Dedifferentiated amniotic fluid mesenchymal stem cell (primary cell): ENCODE data around the gene PAQR5.
"Not testable (repeated sequence)": the region's sequence is repeated elsewhere in the genome, so short reads cannot be mapped to it uniquely, and the experiment has no call there.

Experiments
- DNase-seq: peaks from one replicate; pipeline ENCODE4 v3.0.0-alpha.2; 2016; ENCODE audit errors: extremely low spot score

Gene PAQR5

GRCh38 chr15:69316291-69316690 lies 17.6 kb downstream of the PAQR5 start:
- no peak for DNase-seq

GRCh38 chr15:69317392-69317841 lies 18.7 kb downstream of the PAQR5 start:
- DNase-seq, result no peak

- DNase-seq, result no peak
These were observed 19.3 kb downstream of the PAQR5 start for GRCh38 chr15:69318033-69318432.

GRCh38 chr15:69319384-69320375 lies 21.0 kb downstream of the PAQR5 start:
- DNase-seq, result no peak

- DNase-seq, result no peak
These were observed 22.4 kb downstream of the PAQR5 start for GRCh38 chr15:69320977-69321554.

GRCh38 chr15:69323893-69324430 lies 25.2 kb downstream of the PAQR5 start:
- DNase-seq, result no peak

GRCh38 chr15:69324565-69324964 lies 25.9 kb downstream of the PAQR5 start:
- DNase-seq, result no peak

GRCh38 chr15:69325456-69325971 lies 26.8 kb downstream of the PAQR5 start:
- no peak for DNase-seq

- no peak for DNase-seq
These were observed 29.4 kb downstream of the PAQR5 start for GRCh38 chr15:69328080-69328479.

- no peak for DNase-seq
These were observed 30.0 kb downstream of the PAQR5 start for GRCh38 chr15:69328739-69329138.

GRCh38 chr15:69337138-69337537 lies 38.4 kb downstream of the PAQR5 start:
- DNase-seq, result peak; percentile 25

GRCh38 chr15:69338535-69339213 lies 40.0 kb downstream of the PAQR5 start:
- DNase-seq, result no peak

GRCh38 chr15:69339214-69339543 lies 40.5 kb downstream of the PAQR5 start:
- DNase-seq, result not testable (repeated sequence)

- no peak for DNase-seq
These were observed 41.7 kb downstream of the PAQR5 start for GRCh38 chr15:69340243-69340900.

GRCh38 chr15:69341356-69341755 lies 42.6 kb downstream of the PAQR5 start:
- no peak for DNase-seq

- no peak for DNase-seq
These were observed 43.9 kb downstream of the PAQR5 start for GRCh38 chr15:69342460-69343076.

- no peak for DNase-seq
These were observed 44.4 kb downstream of the PAQR5 start for GRCh38 chr15:69343133-69343532.

- no peak for DNase-seq
These were observed 45.5 kb downstream of the PAQR5 start for GRCh38 chr15:69344238-69344637.

- no peak for DNase-seq
These were observed 47.4 kb downstream of the PAQR5 start for GRCh38 chr15:69346112-69346511.

- no peak for DNase-seq
These were observed 52.6 kb downstream of the PAQR5 start for GRCh38 chr15:69351333-69351732.

- DNase-seq, result no peak
These were observed 53.2 kb downstream of the PAQR5 start for GRCh38 chr15:69351884-69352283.
